ENCODE measurements around the gene NINL.

NINL gene

GRCh38 chr20:25527949-25528348 is 57.4 kb downstream of the NINL start:
- H3K9me3 ChIP-seq (ENCODE audit: severe bottlenecking): no peaks in the 10 kb centered on the region
- DNase-seq (ENCODE audit: low spot score): no peak
- no peak overlapping the region for H3K4me3 ChIP-seq (ENCODE audit: severe bottlenecking)
- H3K36me3 ChIP-seq (ENCODE audit: low read depth): peaks cover 6% of the 10 kb centered on the region; the same call in 1 of the 2 replicates
- no peak for TF ChIP-seq CTCF (IDR thresholded peaks at IDR 0.05; ENCODE audit: poor library complexity, severe bottlenecking)
- no peak overlapping the region for H3K27ac ChIP-seq (ENCODE audit: poor library complexity, severe bottlenecking)
- H3K27me3 ChIP-seq (ENCODE audit: insufficient read depth, poor library complexity, severe bottlenecking): no peaks in the 10 kb centered on the region
- H3K4me1 ChIP-seq (ENCODE audit: insufficient read depth, poor library complexity, severe bottlenecking): no peaks in the 10 kb centered on the region
- no peak for ATAC-seq (ENCODE audit: low read depth)

GRCh38 chr20:25526446-25526845 is 58.9 kb downstream of the NINL start:
- TF ChIP-seq CTCF (IDR thresholded peaks at IDR 0.05; ENCODE audit: poor library complexity, severe bottlenecking): no peak
- Histone ChIP-seq H3K4me3 (ENCODE audit: severe bottlenecking) (no peak overlapping the region), H3K27ac (ENCODE audit: poor library complexity, severe bottlenecking) (no peak overlapping the region), H3K27me3 (ENCODE audit: insufficient read depth, poor library complexity, severe bottlenecking) (no peaks in the 10 kb centered on the region), H3K4me1 (ENCODE audit: insufficient read depth, poor library complexity, severe bottlenecking) (no peaks in the 10 kb centered on the region), H3K9me3 (ENCODE audit: severe bottlenecking) (no peaks in the 10 kb centered on the region), H3K36me3 (ENCODE audit: low read depth) (peaks cover 6% of the 10 kb centered on the region; the same call in 1 of the 2 replicates)
- ATAC-seq (ENCODE audit: low read depth) (no peak; the same call in 2 of the 3 replicates), DNase-seq (ENCODE audit: low spot score) (no peak)

- ATAC-seq (ENCODE audit: low read depth) (peak; percentile 97), DNase-seq (ENCODE audit: low spot score) (no peak)
- TF ChIP-seq CTCF (IDR thresholded peaks at IDR 0.05; ENCODE audit: poor library complexity, severe bottlenecking): no peak
- no peaks in the 10 kb centered on the region for H3K9me3 ChIP-seq (ENCODE audit: severe bottlenecking)
- no peak overlapping the region for H3K27ac ChIP-seq (ENCODE audit: poor library complexity, severe bottlenecking)
- H3K36me3 ChIP-seq (ENCODE audit: low read depth): peaks cover 6% of the 10 kb centered on the region; the same call in 1 of the 2 replicates
- H3K4me1 ChIP-seq (ENCODE audit: insufficient read depth, poor library complexity, severe bottlenecking): no peaks in the 10 kb centered on the region
- H3K27me3 ChIP-seq (ENCODE audit: insufficient read depth, poor library complexity, severe bottlenecking): no peaks in the 10 kb centered on the region
- no peak overlapping the region for H3K4me3 ChIP-seq (ENCODE audit: severe bottlenecking)
These were observed 59.5 kb downstream of the NINL start for GRCh38 chr20:25525867-25526266.

GRCh38 chr20:25525295-25525694 is 60.0 kb downstream of the NINL start:
- DNase-seq (ENCODE audit: low spot score): no peak
- TF ChIP-seq CTCF (IDR thresholded peaks at IDR 0.05; ENCODE audit: poor library complexity, severe bottlenecking): no peak
- ATAC-seq (ENCODE audit: low read depth): no peak
- Histone ChIP-seq H3K4me3 (ENCODE audit: severe bottlenecking) (no peak overlapping the region), H3K27ac (ENCODE audit: poor library complexity, severe bottlenecking) (no peak overlapping the region), H3K27me3 (ENCODE audit: insufficient read depth, poor library complexity, severe bottlenecking) (no peaks in the 10 kb centered on the region), H3K9me3 (ENCODE audit: severe bottlenecking) (no peaks in the 10 kb centered on the region), H3K4me1 (ENCODE audit: insufficient read depth, poor library complexity, severe bottlenecking) (no peaks in the 10 kb centered on the region), H3K36me3 (ENCODE audit: low read depth) (peaks cover 6% of the 10 kb centered on the region; the same call in 1 of the 2 replicates)

- Histone ChIP-seq H3K9me3 (ENCODE audit: severe bottlenecking) (no peaks in the 10 kb centered on the region), H3K27me3 (ENCODE audit: insufficient read depth, poor library complexity, severe bottlenecking) (no peaks in the 10 kb centered on the region), H3K27ac (ENCODE audit: poor library complexity, severe bottlenecking) (no peak overlapping the region), H3K4me3 (ENCODE audit: severe bottlenecking) (no peak overlapping the region), H3K36me3 (ENCODE audit: low read depth) (peaks cover 18% of the 10 kb centered on the region), H3K4me1 (ENCODE audit: insufficient read depth, poor library complexity, severe bottlenecking) (no peaks in the 10 kb centered on the region)
- no peak for DNase-seq (ENCODE audit: low spot score)
- ATAC-seq (ENCODE audit: low read depth): no peak
- no peak for TF ChIP-seq CTCF (IDR thresholded peaks at IDR 0.05; ENCODE audit: poor library complexity, severe bottlenecking)
These were observed 63.9 kb downstream of the NINL start for GRCh38 chr20:25521382-25521781.

Data from RWPE2 (cell line).